Upper lobe of left lung (tissue), 6 donors: ENCODE data around the gene IFIT3. TPM values are rescaled to one million over a fixed set of nuclear protein-coding genes. Genes with fewer than 3 reads are reported as not detected.
A peak's percentile ranks its signal among the peaks of the same experiment; 100 is the strongest.

ENCODE experiments used
- ATAC-seq, 2 donors: fragments of 200-7000 bp; cut with Tn5 transposase; one replicate each; pipeline ENCODE4 v1.9.1; 2022; ENCODE audit warnings: mild to moderate bottlenecking in 2 of 2, moderate library complexity in 2 of 2; ENCODE audit not compliant: low FRiP score in 2 of 2
- DNase-seq, 2 donors: peaks; one replicate each; pipeline ENCODE4 v3.0.0-alpha.2; 2019 to 2020
- H3K27ac ChIP-seq, 4 donors: fragments of 200-600 bp; sonication (generic); one replicate each; pipeline ENCODE4 v1.5.1; 2016 to 2019
- H3K27me3 ChIP-seq, 4 donors: fragments of 200-600 bp; sonication (generic); one replicate each; pipeline ENCODE4 v1.5.1; 2017 to 2019
- H3K36me3 ChIP-seq, 4 donors: fragments of 200-600 bp; sonication (generic); one replicate each; pipeline ENCODE4 v1.5.1; 2016 to 2019
- H3K4me1 ChIP-seq, 4 donors: fragments of 200-600 bp; sonication (generic); one replicate each; pipeline ENCODE4 v1.5.1; 2018 to 2019
- H3K4me3 ChIP-seq, 4 donors: fragments of 200-600 bp; sonication (generic); one replicate each; pipeline ENCODE4 v1.5.1; 2017 to 2019; ENCODE audit warnings: mild to moderate bottlenecking in 2 of 4, moderate library complexity in 1 of 4
- H3K9me3 ChIP-seq, 4 donors: fragments of 200-600 bp; sonication (generic); one replicate each; pipeline ENCODE4 v1.5.1; 2018 to 2019
- EP300 ChIP-seq, 4 donors: sonication (generic); formaldehyde crosslinking; IDR thresholded peaks; one replicate each; pipeline ENCODE4 v1.5.1; 2017; ENCODE audit warnings: antibody characterized with exemption in 4 of 4, control low read depth in 2 of 4
- POLR2A ChIP-seq, 4 donors: fragments of 450-650 bp; IDR thresholded peaks; one replicate each; pipeline ENCODE4 v1.5.1; 2016 to 2017; ENCODE audit warnings: antibody characterized with exemption in 4 of 4, mild to moderate bottlenecking in 2 of 4
- POLR2AphosphoS5 ChIP-seq, 2 donors: sonication (generic); formaldehyde crosslinking; IDR thresholded peaks; one replicate each; pipeline ENCODE4 v1.5.1; 2017; ENCODE audit warnings: antibody characterized with exemption in 2 of 2
- WGBS, 2 donors: methylation state at CpG; one replicate each; pipeline ENCODE4 v1.1.5; 2017 to 2018; 5-methylcytosine and 5-hydroxymethylcytosine counted together
- total RNA-seq, 6 donors: library from RNA; depleted of rRNA in 4 of 6; stranded (reverse); fragments of >200 nt in 4 of 6; gene quantifications; one replicate each; pipeline versions ENCODE4 v1.1.0 to v1.2.1, GENCODE V29; 2016 to 2021
- TF ChIP-seq, protein P1 (sequence below), 6 experiments: fragments of 450-650 bp in 4 of 6; fragments of 200-600 bp in 2 of 6; sonication (generic) in 2 of 6; IDR thresholded peaks; one replicate each; pipeline ENCODE4 v1.5.1; 2016 to 2019; ENCODE audit warnings: antibody characterized with exemption in 6 of 6
- donor health status: DM: no; HTN: no; CAD: no; lungs with moderate emphysema.
- donor health status: DM: no; HTN: yes; CAD: no; lungs with severe emphysema.

IFIT3 gene
- total RNA-seq, 6 donors from 2014 or later: 27.2 to 81.9 (median 33.8) TPM

DNA sequence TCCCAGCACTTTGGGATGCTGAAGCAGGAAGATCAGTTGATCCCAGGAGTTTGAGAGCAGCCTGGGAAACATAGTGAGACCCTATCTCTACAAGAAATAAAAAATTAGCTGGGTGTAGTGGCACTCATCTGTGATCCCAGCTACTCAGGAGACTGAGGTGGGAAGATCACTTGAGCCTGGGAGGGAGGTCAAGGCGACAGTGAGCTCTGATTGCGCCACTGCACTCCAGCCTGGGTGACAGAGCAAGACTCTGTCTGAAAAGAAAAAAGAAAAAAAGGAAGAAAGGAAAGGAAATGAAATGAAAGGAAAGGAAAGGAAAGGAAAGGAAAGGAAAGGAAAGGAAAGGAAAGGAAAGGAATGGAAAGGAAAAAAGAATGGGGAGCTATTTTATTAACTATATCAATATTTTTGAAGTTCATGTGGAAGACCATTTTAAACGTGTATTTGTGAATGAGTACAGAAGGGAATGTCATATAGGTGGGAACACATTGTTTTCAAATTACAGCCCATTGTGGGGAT lies 33.0 kb upstream of the IFIT3 start:
- peaks cover 10 to 18% (median 15%) of the 10 kb centered on the region in 4 donors for H3K4me1 ChIP-seq
- H3K9me3 ChIP-seq: no peaks in the 10 kb centered on the region
- WGBS, 2 donors: 50 to 74% methylated on average over 3 of the region's 3 CpGs
- no peak for DNase-seq
- H3K36me3 ChIP-seq: no peaks in the 10 kb centered on the region
- ATAC-seq: no peak
- no peaks in the 10 kb centered on the region for H3K27me3 ChIP-seq
- no peak overlapping the region for H3K4me3 ChIP-seq
- TF ChIP-seq, protein P1, sequence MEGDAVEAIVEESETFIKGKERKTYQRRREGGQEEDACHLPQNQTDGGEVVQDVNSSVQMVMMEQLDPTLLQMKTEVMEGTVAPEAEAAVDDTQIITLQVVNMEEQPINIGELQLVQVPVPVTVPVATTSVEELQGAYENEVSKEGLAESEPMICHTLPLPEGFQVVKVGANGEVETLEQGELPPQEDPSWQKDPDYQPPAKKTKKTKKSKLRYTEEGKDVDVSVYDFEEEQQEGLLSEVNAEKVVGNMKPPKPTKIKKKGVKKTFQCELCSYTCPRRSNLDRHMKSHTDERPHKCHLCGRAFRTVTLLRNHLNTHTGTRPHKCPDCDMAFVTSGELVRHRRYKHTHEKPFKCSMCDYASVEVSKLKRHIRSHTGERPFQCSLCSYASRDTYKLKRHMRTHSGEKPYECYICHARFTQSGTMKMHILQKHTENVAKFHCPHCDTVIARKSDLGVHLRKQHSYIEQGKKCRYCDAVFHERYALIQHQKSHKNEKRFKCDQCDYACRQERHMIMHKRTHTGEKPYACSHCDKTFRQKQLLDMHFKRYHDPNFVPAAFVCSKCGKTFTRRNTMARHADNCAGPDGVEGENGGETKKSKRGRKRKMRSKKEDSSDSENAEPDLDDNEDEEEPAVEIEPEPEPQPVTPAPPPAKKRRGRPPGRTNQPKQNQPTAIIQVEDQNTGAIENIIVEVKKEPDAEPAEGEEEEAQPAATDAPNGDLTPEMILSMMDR (IDR thresholded peaks at IDR 0.05): no peak
- peak overlapping the region in 2 of 4 donors; percentile 61 to 81 for H3K27ac ChIP-seq

DNA sequence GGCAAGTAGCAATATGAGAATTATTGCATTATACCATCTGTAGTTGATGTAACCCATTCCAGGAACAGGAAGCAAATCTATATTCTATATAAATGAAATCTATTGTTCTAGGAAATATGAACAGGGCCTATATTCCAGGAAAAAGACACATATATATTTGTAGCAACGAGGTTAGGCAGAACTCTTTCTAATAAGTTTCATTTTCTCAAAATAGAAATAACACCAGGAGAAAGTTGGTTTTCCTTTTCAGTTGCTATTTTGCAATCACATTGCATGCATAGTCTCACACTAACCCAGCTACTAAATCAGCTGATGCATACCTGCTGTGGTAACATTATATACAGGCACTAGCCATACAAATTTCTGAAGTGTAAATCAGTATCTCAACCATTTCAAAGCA lies 32.2 kb upstream of the IFIT3 start:
- H3K4me1 ChIP-seq: peaks cover 10 to 18% (median 15%) of the 10 kb centered on the region in 4 donors
- H3K4me3 ChIP-seq: no peak overlapping the region
- ATAC-seq: peak in 1 of 2 donors; percentile 56
- peak in 1 of 2 donors; percentile 31 for TF ChIP-seq POLR2AphosphoS5 (IDR thresholded peaks at IDR 0.05)
- no peak for TF ChIP-seq POLR2A (IDR thresholded peaks at IDR 0.05)
- no peaks in the 10 kb centered on the region for H3K27me3 ChIP-seq
- no peaks in the 10 kb centered on the region for H3K9me3 ChIP-seq
- DNase-seq: no peak
- WGBS, 2 donors: 0 to 20% methylated on average over 1 of the region's 1 CpG
- H3K36me3 ChIP-seq: no peaks in the 10 kb centered on the region
- peak overlapping the region; percentile 61 to 81 (median 69) for H3K27ac ChIP-seq

DNA sequence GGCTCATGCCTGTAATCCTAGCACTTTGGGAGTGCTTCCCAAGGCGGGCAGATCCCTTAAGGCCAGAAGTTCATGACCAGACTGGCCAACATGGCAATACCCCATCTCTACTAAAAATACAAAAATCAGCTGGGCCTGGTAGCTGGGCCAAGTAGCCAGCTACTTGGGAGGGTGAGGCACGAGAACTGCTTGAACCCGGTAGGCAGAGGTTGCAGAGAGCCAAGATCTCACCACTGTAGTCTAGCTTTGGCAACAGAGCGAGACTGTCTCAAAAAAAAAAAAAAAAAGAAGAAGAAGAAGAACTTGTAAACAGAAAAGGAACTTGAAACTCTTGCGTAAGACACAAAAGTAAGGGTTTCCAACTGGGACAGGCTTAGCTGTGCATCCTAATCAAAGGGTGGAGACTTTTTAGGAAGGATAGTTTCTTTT lies 31.6 kb upstream of the IFIT3 start:
- no peak overlapping the region for H3K4me3 ChIP-seq
- peak overlapping the region; percentile 61 to 81 (median 69) for H3K27ac ChIP-seq
- no peaks in the 10 kb centered on the region for H3K27me3 ChIP-seq
- 35 to 38% methylated on average over 5 of the region's 5 CpGs for WGBS, 2 donors
- ATAC-seq: peak in 1 of 2 donors; percentile 79
- H3K4me1 ChIP-seq: peaks cover 15 to 24% (median 20%) of the 10 kb centered on the region in 4 donors
- no peaks in the 10 kb centered on the region for H3K36me3 ChIP-seq
- TF ChIP-seq POLR2A (IDR thresholded peaks at IDR 0.05) (no peak), POLR2AphosphoS5 (IDR thresholded peaks at IDR 0.05) (peak in 1 of 2 donors; percentile 37), EP300 (IDR thresholded peaks at IDR 0.05) (no peak)
- TF ChIP-seq, protein P1 (IDR thresholded peaks at IDR 0.05): no peak
- DNase-seq: no peak
- no peaks in the 10 kb centered on the region for H3K9me3 ChIP-seq

DNA sequence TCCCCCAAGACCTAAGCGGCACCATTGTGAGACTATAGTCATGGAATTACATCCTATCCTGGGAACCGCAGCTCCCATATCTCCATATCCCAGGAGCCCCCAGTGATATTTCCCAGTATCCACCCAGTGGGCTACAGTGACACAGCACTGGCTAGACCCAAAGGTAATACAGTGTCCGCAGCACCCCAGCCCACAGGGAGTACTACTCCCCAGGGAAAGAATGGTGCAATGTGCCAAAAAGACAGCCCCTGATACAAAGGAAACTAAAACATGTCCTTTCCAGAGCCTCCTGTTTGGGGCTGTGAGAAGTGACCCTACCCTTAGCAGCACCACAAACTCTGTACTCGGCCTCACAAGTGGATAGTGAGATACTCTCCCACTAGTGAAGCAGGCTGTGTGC lies 30.4 kb upstream of the IFIT3 start:
- Histone ChIP-seq H3K27me3 (no peaks in the 10 kb centered on the region), H3K27ac (no peak overlapping the region), H3K9me3 (no peaks in the 10 kb centered on the region), H3K4me3 (no peak overlapping the region), H3K4me1 (peaks cover 16 to 26% (median 22%) of the 10 kb centered on the region in 4 donors), H3K36me3 (no peaks in the 10 kb centered on the region)
- DNase-seq (no peak), ATAC-seq (no peak)
- WGBS, 2 donors: 94 to 96% methylated on average over 4 of the region's 4 CpGs
- TF ChIP-seq, protein P1 (IDR thresholded peaks at IDR 0.05): no peak

DNA sequence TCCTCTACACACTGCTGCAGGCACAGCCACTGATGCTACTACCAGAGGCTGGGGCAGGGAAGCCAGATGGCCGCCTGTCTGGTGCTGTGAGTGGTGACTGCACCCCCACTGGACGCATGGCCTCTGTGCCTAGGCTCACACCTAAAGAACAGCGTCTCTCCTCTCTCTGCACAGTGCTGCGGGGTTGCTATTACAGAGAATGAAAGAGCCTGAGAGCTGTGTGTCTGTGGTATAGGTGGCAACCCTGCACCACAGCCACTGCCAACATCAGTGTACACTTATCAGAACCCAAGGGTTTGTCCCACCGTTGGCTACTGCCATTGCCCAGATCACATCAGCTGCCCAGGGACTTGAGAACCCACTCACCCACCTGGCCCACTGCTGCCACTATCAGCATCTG lies 30.0 kb upstream of the IFIT3 start:
- 89% methylated on average over 5 of the region's 5 CpGs; no CpG with 5 or more reads in 1 of the 2 donors for WGBS, 2 donors
- H3K36me3 ChIP-seq: no peaks in the 10 kb centered on the region
- TF ChIP-seq EP300 (IDR thresholded peaks at IDR 0.05) (no peak), POLR2AphosphoS5 (IDR thresholded peaks at IDR 0.05) (no peak), POLR2A (IDR thresholded peaks at IDR 0.05) (no peak)
- TF ChIP-seq, protein P1 (IDR thresholded peaks at IDR 0.05): no peak
- H3K4me1 ChIP-seq: peaks cover 16 to 30% (median 24%) of the 10 kb centered on the region in 4 donors
- no peak overlapping the region for H3K4me3 ChIP-seq
- H3K27me3 ChIP-seq: no peaks in the 10 kb centered on the region
- H3K9me3 ChIP-seq: no peaks in the 10 kb centered on the region
- no peak for DNase-seq
- no peak for ATAC-seq
- no peak overlapping the region for H3K27ac ChIP-seq
